ENCODE results near the gene FBXO38. TPM values are rescaled to one million over a fixed set of nuclear protein-coding genes. Genes with fewer than 3 reads are reported as not detected.

Gene FBXO38
- total and polyA plus RNA-seq, 9 of the 15 experiments (the other 6 are each of a cell fraction or from before 2014, with no cell fraction given): 7.4 to 39.4 (median 29.3) TPM

DNA sequence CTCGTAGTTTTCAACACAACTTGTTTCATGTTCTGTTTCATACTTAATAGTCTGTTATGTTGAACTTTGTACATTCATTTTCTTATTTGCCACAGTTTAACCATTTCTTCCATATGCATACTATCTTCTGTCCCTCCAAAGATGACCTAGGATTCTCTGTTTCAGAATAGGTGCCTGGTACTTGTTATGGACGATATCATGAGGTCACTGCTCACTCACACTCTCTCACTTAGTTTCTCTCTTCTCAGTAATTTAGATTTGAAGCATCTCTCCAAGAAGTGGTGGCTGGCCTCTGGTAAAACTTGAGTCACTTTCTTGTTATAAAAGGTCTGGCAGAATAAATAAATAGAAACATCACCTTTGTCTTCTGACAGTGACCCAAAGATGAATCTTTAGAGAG lies 28.4 kb downstream of the FBXO38 start (continued):
- TF ChIP-seq, protein P1, sequence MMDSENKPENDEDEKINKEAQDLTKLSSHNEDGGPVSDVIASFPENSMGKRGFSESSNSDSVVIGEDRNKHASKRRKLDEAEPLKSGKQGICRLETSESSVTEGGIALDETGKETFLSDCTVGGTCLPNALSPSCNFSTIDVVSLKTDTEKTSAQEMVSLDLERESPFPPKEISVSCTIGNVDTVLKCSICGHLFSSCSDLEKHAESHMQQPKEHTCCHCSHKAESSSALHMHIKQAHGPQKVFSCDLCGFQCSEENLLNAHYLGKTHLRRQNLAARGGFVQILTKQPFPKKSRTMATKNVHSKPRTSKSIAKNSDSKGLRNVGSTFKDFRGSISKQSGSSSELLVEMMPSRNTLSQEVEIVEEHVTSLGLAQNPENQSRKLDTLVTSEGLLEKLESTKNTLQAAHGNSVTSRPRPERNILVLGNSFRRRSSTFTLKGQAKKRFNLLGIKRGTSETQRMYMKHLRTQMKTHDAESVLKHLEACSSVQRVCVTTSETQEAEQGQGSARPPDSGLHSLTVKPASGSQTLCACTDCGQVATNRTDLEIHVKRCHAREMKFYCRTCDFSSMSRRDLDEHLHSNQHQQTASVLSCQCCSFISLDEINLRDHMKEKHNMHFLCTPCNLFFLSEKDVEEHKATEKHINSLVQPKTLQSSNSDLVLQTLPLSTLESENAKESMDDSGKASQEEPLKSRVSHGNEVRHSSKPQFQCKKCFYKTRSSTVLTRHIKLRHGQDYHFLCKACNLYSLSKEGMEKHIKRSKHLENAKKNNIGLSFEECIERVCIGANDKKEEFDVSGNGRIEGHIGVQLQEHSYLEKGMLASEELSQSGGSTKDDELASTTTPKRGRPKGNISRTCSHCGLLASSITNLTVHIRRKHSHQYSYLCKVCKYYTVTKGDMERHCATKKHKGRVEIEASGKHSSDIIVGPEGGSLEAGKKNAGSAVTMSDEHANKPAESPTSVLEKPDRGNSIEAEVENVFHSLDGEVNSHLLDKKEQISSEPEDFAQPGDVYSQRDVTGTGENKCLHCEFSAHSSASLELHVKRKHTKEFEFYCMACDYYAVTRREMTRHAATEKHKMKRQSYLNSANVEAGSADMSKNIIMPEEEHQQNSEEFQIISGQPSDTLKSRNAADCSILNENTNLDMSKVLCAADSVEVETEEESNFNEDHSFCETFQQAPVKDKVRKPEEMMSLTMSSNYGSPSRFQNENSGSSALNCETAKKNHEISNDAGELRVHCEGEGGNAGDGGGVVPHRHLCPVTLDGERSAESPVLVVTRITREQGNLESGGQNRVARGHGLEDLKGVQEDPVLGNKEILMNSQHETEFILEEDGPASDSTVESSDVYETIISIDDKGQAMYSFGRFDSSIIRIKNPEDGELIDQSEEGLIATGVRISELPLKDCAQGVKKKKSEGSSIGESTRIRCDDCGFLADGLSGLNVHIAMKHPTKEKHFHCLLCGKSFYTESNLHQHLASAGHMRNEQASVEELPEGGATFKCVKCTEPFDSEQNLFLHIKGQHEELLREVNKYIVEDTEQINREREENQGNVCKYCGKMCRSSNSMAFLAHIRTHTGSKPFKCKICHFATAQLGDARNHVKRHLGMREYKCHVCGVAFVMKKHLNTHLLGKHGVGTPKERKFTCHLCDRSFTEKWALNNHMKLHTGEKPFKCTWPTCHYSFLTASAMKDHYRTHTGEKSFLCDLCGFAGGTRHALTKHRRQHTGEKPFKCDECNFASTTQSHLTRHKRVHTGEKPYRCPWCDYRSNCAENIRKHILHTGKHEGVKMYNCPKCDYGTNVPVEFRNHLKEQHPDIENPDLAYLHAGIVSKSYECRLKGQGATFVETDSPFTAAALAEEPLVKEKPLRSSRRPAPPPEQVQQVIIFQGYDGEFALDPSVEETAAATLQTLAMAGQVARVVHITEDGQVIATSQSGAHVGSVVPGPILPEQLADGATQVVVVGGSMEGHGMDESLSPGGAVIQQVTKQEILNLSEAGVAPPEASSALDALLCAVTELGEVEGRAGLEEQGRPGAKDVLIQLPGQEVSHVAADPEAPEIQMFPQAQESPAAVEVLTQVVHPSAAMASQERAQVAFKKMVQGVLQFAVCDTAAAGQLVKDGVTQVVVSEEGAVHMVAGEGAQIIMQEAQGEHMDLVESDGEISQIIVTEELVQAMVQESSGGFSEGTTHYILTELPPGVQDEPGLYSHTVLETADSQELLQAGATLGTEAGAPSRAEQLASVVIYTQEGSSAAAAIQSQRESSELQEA (IDR thresholded peaks at IDR 0.05; ENCODE audit: low read depth): no peak
- no peak for TF ChIP-seq ZZZ3 (IDR thresholded peaks at IDR 0.05)
- no peak for TF ChIP-seq RBM17 (IDR thresholded peaks at IDR 0.05; ENCODE audit: borderline replicate concordance, low read depth, low read length)
- TF ChIP-seq, protein P2, sequence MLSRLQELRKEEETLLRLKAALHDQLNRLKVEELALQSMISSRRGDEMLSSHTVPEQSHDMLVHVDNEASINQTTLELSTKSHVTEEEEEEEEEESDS (CRISPR knock-in tag; IDR thresholded peaks at IDR 0.05): no peak
- no peak for TF ChIP-seq RAD21 (CRISPR knock-in tag; conservative IDR thresholded peaks at IDR 0.05 in 1 of 2, IDR thresholded peaks at IDR 0.05 in 1 of 2)
- TF ChIP-seq, protein P3, sequence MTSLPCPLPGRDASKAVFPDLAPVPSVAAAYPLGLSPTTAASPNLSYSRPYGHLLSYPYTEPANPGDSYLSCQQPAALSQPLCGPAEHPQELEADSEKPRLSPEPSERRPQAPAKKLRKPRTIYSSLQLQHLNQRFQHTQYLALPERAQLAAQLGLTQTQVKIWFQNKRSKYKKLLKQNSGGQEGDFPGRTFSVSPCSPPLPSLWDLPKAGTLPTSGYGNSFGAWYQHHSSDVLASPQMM (CRISPR knock-in tag; IDR thresholded peaks at IDR 0.05): no peak
- TF ChIP-seq ERF (CRISPR knock-in tag; IDR thresholded peaks at IDR 0.05): no peak

All from K562 (cell line).